ENCODE data around the gene ID4.

The ID4 gene

DNA sequence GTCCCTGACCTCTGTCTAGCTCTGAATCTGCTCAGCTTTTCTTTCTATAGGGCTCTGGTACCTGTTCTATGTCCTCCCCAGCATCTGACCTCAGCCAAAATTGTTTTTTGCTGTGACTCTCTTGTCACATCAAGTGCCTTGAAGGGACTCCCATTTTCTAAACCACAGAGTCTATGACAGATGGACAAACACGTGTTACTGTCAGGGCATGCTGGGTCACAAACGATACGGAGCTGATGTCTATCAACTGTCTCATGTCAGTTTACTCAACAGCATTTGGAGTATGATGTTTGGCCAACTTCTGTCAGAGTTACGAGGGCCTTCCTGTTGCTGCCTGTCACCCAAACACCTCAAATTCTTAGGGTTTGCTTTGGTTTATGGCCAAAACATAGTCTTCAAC is 20.5 kb downstream of the ID4 start:
- DNase-seq (ENCODE audit: low read depth in 2 of 2), result no peak

DNA sequence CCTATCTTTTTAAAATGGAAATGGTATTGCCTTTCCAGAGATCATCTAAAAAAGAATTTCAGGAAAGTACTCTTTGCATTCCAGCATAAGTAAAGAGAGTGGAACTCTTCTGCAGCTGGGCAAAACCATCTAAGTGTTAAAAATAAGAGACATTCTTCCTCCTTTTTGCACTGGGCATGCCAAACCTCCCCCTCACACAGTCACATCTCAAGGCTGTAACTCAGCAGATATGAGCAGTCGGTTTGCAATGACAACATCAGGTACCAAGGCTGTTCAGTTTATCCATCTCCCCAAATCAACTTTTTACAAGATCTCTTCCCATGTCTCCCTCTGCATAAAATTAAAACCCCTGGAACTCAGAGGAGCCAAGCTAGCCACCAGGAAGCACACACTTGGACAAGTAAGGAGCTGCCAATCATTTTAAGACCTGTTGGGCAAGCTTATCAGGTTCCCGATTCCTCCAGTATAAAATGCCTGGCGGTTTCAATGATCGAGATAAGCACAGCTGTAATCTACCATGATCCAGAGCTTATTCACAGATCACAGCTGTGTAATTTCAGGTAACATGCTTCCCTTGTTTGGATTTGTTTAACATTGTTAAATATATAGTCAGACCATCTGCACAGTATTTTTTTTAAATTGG is 23.2 kb downstream of the ID4 start:
- DNase-seq (ENCODE audit: low read depth in 2 of 2), result no peak

DNA sequence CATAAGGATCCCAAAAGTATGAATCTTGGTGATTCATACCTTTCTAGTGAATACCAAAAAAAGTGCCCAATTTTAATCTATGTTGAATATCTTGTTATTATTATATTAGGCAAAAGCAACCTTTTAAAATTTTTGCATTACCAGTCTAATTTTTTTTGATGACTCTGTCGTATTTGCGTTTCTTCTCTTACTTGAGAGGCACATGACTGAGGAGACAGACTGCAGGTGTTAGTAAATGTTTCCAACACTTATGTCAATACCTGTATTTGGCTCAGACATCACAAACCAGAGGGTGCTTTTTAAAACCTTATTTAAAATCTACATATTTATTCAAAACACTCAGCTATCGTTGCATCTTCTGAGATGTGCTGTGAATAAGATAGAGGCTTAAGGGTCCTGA is 27.1 kb downstream of the ID4 start:
- no peak for DNase-seq (ENCODE audit: low read depth in 2 of 2)

DNA sequence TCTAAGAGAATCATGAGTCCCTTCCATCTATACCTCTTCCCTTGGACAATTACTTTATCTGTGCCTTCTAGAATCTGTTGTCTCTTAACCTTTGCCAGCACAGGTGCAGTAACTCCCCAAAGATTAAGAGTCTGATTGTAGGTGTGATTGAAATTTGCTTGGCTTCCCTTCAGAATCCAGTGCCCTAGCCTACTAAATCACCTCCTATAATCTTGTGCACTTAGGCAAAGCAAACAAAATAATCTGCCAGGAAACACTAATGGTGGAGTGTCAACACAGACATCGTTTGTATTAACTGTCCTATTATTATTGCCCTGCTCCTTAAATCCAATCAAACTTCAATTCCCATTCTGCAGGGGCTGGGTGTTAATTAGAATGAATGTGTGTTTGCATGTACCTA is 28.0 kb downstream of the ID4 start:
- DNase-seq (ENCODE audit: low read depth in 2 of 2), result no peak

DNA sequence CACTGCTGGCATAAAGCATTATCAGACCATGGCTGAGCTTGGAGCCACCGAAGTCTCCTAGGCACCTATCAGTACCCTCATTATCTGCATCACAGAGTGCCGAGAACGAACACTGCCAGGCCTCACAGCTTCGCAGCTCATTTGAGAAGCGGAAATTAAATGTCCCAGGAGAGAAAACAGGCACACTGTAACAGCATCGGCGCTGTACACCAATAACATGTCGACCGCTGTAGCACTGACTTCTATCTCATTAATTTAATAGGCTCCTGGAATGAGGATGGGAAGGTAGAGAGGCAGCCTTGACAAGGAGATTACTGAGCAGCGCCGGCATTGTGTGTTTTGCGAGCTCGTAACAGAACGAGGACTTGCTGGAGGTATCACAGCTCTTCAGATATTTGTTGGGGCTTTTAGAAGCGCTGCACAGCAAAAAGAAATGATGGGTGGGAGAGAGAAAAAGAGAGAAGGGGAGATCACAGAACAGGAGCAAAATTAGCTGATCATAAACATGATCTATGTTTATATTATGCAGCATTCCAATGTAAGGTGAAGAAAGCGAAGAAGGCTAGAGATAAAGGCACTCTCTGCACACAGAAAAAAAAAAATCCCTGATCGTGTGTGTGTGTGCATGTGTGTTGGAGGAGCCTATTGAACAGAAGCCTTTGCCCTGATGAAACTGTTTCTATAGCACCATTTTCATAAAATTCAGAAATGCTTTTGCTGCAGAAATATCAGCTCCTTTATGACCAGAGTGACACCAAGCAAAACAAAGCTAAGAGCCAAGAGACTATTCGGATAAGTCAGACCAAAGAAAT is 29.2 kb downstream of the ID4 start:
- DNase-seq (ENCODE audit: low read depth in 2 of 2), result no peak

DNA sequence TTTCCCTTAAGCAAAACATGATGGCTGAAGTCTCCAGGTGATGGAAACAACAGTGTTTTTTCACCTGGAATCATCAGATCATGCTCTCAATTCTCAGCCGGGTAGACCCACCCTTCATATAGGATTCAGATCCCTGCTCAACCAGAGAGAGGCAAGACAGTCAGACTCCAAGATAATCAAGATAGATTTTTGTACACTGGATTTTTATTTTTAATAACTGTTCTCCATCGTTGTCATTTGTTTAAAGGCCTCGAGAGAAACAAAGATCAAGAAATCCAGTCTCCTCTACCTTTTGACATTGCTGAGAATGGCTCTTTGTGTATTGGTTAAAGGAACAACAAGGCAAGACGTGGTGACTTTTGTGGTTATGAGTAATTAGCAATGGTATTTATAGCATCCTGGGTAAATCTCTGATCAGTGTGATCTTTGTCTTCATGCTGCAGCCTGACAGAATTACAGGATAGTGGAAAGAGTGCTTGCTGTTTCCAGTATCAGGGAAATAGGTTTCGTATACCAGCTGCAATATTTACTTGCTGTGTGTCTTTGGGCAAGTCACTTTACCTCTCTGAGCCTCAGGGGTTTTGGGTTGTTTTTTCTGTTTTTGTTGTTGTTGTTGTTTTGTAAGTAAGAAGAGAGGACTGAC is 29.9 kb downstream of the ID4 start:
- no peak for DNase-seq (ENCODE audit: low read depth in 2 of 2)

DNA sequence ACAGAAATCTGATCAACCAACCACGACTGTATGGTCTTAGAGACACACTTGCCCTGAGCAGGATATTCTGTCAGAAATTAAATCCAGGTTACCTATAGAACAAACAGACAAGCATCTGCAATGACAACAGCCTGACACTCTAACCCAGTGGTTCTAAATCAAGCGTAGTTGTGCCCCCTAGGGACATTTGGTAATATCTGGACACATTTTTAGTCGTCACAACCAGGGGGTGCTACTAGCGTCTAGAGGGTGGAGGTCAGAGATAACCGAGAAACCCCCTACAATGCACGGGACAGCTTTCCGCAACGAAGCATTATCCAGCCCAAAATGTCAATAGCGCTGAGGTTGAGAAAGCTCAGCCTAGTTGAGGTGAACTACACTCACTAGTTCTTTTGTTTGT is 32.3 kb downstream of the ID4 start:
- DNase-seq (ENCODE audit: low read depth in 2 of 2), result no peak

DNA sequence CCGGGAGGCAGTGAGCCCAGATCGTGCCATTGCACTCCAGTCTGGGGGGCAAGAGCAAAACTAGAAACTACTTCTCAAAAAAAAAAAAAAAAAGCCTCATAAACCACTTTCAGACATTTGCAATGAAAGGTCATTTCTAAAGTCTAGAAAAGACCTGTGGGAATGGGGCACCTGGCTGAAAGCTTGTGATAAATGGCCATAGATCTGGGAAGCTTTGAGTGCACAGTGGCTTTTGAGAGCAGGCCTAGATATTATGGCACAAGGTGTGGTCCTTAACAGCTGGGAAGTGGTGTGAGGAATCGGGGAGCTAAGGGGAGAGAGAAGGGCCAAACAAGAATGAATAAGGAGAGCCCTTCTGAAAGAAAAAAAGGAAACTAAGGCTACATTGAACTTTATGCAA is 33.2 kb downstream of the ID4 start:
- DNase-seq (ENCODE audit: low read depth in 2 of 2), result no peak

DNA sequence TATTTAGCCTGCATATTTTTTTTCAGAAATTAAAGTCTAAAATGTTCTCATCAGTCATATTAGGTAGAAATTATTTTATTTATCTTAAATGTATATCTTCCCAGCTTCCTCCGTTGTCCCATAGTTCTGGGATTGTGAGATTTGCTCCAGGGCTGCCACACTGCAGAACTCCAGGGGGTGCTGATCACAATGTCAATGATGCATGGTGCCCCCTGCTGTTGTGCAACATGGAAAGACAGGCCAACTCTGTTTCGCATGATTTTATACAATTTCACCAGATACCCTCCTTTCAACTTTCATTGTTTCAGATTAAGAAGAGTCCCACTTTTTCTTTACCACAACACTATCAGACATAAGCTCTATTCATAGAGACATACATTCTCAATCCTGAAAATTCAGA is 35.9 kb downstream of the ID4 start:
- no peak for DNase-seq (ENCODE audit: low read depth in 2 of 2)

DNA sequence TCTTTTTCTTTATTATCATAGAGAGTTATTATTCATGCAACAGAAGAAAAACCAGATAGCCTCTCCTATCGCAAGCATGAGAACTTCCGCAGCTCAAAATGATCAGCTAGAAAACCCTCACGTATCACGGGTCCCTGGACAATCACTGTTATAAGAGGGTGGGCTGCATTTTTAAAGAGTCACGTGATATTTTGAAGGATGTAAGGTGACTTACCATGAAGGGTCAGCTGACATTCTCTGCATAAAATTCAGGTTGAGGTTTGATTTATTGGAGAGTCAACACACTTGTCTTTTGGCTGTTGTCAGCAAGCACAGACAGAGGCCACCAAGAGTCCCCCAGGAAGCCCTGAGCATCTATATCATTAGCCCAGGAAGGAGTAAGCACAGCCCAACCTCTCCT is 39.5 kb downstream of the ID4 start:
- DNase-seq (ENCODE audit: low read depth in 2 of 2), result no peak

DNA sequence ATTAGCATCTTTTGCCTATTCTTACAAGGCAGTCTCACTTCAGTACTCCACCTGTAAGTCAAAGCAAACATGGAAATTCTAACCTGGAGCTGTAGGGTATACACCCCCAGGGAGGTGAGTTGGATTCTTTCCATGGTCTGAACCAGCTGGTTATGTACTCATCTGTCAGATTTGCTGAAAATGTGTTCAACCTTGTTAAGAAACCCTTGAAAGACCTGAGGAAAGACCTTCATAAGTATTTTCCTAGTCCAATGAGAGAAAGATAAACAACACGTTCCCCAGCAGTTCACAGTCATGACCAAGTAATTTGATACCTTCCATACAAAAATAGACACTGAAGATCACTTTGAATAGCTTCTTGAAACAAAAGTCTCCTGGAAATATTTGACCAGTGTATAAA is 42.5 kb downstream of the ID4 start:
- no peak for DNase-seq (ENCODE audit: low read depth in 2 of 2)

DNA sequence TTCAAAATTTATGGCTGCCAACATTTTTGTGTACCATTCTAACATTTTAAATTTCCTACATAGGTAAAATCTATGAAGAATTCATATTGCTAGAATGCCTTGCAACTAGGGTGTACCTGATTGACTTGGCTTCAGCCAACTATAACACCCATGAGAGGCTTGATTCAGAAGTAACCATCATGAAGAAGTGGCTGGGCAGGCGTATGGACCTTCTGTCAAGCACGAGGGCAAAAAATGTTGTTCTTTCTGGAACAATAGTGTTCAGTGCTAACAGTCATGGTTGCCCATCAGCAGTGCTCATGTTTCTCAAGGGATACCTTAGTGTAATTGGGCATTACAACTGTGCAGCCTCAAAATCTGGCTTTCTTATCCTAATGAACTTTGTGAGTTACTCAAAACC is 42.9 kb downstream of the ID4 start:
- no peak for DNase-seq (ENCODE audit: low read depth in 2 of 2)

DNA sequence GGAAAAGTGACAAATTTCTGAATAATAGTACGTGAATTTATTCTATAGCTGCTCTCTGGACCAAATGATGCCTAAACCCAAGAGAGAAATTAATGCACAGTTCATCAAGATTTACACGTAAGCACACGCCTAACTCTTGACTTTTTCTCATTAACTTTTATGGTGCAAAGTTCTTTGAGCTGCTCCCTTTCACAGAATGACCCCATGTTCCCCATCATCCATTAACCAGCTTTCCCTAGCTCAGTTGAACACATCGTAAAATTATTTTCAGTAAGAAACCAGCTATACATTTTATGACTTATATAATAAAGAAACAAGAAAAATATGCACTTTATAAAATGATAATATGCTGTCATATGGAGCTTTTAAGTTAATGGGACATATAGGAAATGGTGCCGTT is 54.3 kb downstream of the ID4 start:
- DNase-seq (ENCODE audit: low read depth in 2 of 2), result no peak

Data from activated CD4-positive, alpha-beta T cell treated with anti-CD3 and anti-CD28 coated beads for 24 hours (primary cell).